Sigmoid colon (tissue), 4 donors: ENCODE results near the gene SLC30A4.

Experiments used
- EP300 ChIP-seq, 4 donors: sonication (generic); formaldehyde crosslinking; IDR thresholded peaks; one replicate each; pipeline ENCODE4 v1.6.1; 2017; ENCODE audit warnings: antibody characterized with exemption in 4 of 4
- TF ChIP-seq, protein P1 (sequence below), 4 experiments: fragments of 450-650 bp in 3 of 4; fragments of 200-600 bp in 1 of 4; IDR thresholded peaks; one replicate each; pipeline ENCODE4 v1.5.1; 2016 to 2019; ENCODE audit warnings: antibody characterized with exemption in 4 of 4, mild to moderate bottlenecking in 3 of 4, moderate library complexity in 2 of 4

DNA sequence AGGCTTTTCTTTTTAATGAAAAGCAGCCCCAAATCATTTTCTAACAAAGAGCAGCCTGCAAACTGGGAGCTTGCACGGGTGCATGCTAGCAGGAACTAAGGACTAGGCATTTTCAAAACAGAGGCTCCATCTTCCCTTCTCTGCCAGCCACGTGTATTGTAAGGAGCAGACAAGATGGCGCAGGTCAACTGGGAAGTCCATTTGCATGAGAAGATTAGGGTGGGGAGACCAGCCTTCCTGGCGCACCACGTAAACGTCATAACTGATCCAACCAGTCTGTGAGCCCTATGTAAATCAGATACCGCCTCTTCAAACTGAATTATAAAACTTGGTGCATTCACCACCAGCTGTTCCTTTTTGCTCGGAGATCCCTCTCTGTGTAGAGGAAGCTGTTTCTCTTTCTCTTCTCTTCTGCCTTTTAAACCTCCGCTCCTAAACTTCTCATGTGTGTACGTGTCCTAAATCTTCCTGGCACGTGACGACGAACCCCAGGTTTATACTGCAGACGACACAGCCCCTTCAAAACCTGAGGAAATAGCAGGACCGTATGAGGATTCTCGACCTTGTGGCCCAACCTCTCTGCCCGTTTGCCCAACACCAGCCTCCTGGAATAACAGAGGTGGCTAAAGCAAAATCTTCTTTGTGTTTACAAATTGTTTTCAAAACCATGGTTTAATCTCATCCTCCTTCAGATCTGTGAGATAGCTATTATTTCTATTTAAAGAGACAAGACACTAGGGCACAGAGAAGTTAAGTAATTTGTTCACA is 26.4 kb upstream of the SLC30A4 start:
- TF ChIP-seq, protein P1, sequence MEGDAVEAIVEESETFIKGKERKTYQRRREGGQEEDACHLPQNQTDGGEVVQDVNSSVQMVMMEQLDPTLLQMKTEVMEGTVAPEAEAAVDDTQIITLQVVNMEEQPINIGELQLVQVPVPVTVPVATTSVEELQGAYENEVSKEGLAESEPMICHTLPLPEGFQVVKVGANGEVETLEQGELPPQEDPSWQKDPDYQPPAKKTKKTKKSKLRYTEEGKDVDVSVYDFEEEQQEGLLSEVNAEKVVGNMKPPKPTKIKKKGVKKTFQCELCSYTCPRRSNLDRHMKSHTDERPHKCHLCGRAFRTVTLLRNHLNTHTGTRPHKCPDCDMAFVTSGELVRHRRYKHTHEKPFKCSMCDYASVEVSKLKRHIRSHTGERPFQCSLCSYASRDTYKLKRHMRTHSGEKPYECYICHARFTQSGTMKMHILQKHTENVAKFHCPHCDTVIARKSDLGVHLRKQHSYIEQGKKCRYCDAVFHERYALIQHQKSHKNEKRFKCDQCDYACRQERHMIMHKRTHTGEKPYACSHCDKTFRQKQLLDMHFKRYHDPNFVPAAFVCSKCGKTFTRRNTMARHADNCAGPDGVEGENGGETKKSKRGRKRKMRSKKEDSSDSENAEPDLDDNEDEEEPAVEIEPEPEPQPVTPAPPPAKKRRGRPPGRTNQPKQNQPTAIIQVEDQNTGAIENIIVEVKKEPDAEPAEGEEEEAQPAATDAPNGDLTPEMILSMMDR (IDR thresholded peaks at IDR 0.05), result no peak
- no peak for TF ChIP-seq EP300 (IDR thresholded peaks at IDR 0.05)
